ENCODE data around the gene CYYR1.

The CYYR1 gene

DNA sequence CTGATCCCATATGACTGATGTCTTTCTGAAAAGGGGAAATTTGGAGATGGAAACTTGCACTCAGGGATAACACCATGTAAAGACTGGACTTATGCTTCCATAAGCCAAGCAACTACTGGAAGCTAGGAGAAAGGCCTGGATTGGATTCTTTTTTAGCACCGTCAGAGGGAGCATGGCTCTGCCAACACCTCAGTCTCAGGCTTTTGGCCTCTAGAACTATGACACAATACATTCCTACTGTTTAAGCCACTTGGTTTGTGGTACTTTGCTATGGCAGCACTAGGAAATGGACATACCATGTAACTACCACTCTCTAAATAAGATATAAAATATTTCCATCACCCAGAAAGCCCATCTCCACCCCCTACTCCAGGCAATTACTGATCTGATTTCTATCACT lies 139.7 kb downstream of the CYYR1 start:
- DNase-seq (ENCODE audit: low read depth), result peak; percentile 28

DNA sequence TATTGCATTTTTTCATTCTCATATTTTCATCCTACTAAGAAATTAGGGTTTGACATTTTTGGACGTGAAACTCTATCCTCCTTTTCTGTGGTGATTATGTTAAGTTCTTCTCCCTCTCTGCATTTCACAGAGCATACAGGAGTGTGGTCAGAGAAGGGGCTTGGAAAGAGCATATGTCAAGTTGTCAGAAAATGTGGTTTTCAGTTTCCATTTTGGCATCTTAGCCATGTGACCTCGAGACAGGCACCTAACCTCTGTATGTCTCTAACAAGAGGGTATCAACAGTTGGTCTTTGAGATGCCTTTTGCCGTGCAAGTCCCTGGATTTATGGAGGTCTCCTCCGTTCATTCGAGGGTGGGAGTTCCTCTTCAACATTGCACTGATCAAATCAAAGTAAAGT lies 140.7 kb downstream of the CYYR1 start:
- DNase-seq (ENCODE audit: low read depth), result no peak

DNA sequence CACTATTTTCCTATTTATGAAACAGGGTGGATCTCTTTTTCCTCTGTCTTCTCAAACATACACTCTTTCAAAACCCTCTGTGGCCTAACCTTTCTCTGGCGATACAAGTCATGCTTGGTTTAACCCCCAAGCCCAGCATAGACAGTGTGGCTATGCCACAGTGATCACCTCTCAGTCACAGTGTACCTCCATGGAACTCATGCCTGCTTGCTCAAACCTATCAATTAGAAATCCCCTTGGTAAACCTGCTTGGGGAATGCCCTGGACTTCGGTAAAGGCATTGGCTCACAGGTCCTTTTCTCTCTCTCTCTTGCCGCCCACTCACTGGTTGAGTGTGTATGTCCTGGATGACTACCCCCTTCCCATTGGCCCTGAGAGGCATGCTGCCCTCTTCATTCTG lies 147.5 kb downstream of the CYYR1 start:
- DNase-seq (ENCODE audit: low read depth), result no peak

DNA sequence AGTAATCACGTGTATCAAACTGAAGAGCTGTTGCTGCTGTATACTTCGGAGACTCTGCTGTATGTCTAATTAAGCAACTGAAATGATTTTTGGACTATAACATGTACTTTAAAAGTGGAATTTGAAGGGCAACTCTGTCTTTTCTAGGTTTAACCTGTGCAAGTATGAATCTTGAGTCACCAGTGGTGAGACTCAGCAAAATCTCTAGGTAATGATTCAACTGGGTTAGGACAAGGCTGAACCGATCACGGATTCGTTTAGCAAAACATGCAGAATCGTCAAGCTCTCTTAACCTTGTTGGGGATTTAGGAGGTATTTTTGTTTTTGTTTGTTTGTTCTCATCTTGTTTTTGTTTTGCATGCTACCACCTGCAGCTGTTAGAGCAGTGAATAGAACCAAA lies 149.6 kb downstream of the CYYR1 start:
- no peak for DNase-seq (ENCODE audit: low read depth)

DNA sequence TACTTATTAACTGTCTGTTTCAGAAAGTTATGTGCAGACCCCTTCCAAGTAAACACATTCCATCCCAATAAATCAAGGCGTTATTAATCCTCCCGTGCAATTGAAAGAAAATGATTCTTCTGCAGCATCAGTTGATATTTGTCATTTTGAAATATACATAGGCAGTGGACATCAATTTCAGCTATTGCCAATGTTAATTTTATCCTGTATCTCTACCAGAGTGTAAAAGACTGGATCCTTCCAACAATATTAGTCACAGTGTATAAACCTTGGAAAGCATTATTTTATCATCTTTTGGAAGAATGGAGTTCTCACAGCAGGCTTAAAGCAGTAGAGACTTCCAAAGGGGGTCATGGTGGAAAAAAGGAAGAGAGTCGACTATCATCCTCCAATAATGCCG lies 150.4 kb downstream of the CYYR1 start:
- no peak for DNase-seq (ENCODE audit: low read depth)

DNA sequence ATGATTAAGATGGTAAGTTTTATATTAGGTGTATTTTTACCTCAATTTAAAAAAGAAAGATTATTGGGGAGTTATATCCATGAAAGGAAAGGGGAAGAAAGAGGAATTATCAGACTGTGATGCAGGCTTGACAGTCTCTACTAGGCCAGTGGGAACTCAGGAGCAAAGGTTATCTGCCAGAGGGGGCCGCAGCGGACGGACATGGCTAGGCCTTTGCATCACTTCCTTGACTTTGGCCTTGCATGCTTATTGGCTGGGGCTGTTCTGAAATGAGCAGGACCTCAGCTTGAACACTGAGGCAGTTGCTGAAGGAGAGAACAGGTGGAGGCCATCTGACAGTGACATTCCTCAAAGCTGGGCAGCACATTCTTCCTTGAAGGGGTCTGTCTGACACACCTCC lies 150.9 kb downstream of the CYYR1 start:
- no peak for DNase-seq (ENCODE audit: low read depth)

DNA sequence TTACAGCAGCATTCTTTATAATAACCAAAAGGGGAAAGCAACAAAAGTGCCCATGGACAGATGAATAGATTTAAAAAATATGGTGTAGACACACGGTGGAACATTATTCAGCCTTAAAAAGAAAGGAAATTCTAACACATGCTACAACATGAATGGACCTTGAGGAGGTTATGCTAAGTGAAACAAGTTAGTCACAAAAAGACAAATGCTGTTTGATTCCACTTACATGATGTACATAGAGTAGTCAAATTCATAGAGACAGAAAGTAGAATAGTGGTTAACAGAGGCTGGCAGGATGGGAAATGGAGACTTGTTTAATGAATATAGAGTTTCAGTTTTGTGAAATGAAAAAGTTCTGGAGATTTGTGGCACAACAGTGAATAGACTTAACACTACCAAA lies 151.4 kb downstream of the CYYR1 start:
- DNase-seq (ENCODE audit: low read depth), result no peak
